Fibroblast of peridontal ligament (primary cell): Measurements from ENCODE around the gene RXRB.

Source experiments
- DNase-seq: peaks from one replicate; pipeline ENCODE4 v3.0.0-alpha.2; 2010; ENCODE audit errors: extremely low read depth

Gene RXRB

GRCh38 chr6:33176906-33177305, 23.6 kb downstream of the RXRB start:
- DNase-seq, result no peak

- DNase-seq, result no peak
Observed at GRCh38 chr6:33175436-33176069, 24.9 kb downstream of the RXRB start.

GRCh38 chr6:33174784-33175183, 25.7 kb downstream of the RXRB start:
- DNase-seq, result no peak

- DNase-seq, result no peak
Observed at GRCh38 chr6:33173535-33174180, 26.8 kb downstream of the RXRB start.

GRCh38 chr6:33172688-33173534, 27.6 kb downstream of the RXRB start:
- DNase-seq, result peak; percentile 45

GRCh38 chr6:33171880-33172687, 28.4 kb downstream of the RXRB start:
- DNase-seq, result no peak

GRCh38 chr6:33171016-33171879, 29.2 kb downstream of the RXRB start:
- DNase-seq, result no peak

GRCh38 chr6:33170176-33171015, 30.1 kb downstream of the RXRB start:
- DNase-seq, result no peak

- no peak for DNase-seq
Observed at GRCh38 chr6:33169291-33170175, 30.9 kb downstream of the RXRB start.

- DNase-seq, result no peak
Observed at GRCh38 chr6:33168639-33169038, 31.8 kb downstream of the RXRB start.

GRCh38 chr6:33168284-33168601, 32.2 kb downstream of the RXRB start:
- no peak for DNase-seq

GRCh38 chr6:33167374-33168283, 32.8 kb downstream of the RXRB start:
- DNase-seq, result no peak

GRCh38 chr6:33166811-33167210, 33.7 kb downstream of the RXRB start:
- DNase-seq, result no peak

- no peak for DNase-seq
Observed at GRCh38 chr6:33166363-33166762, 34.1 kb downstream of the RXRB start.

- no peak for DNase-seq
Observed at GRCh38 chr6:33165581-33166258, 34.7 kb downstream of the RXRB start.

GRCh38 chr6:33164665-33165373, 35.6 kb downstream of the RXRB start:
- DNase-seq, result no peak

- DNase-seq, result no peak
Observed at GRCh38 chr6:33164176-33164575, 36.3 kb downstream of the RXRB start.
